ENCODE results near the gene PLEKHM2. TPM values are rescaled to one million over a fixed set of nuclear protein-coding genes. Genes with fewer than 3 reads are reported as not detected.
A peak's percentile ranks its signal among the peaks of the same experiment; 100 is the strongest.

PLEKHM2 gene
- total RNA-seq, 1 donor, result 132 TPM

GRCh38 chr1:15722411-15722810 lies 38.3 kb downstream of the PLEKHM2 start:
- H3K4me1 ChIP-seq (ENCODE audit: insufficient read depth, low read length), result no peaks in the 10 kb centered on the region
- peaks cover 65% of the 10 kb centered on the region for H3K36me3 ChIP-seq (ENCODE audit: insufficient read depth, low read length)
- no peak overlapping the region for H3K4me2 ChIP-seq (ENCODE audit: insufficient read depth, low read length)
- peaks cover 4% of the 10 kb centered on the region for H3K79me2 ChIP-seq (ENCODE audit: insufficient read depth, low read length)
- TF ChIP-seq, protein P1, sequence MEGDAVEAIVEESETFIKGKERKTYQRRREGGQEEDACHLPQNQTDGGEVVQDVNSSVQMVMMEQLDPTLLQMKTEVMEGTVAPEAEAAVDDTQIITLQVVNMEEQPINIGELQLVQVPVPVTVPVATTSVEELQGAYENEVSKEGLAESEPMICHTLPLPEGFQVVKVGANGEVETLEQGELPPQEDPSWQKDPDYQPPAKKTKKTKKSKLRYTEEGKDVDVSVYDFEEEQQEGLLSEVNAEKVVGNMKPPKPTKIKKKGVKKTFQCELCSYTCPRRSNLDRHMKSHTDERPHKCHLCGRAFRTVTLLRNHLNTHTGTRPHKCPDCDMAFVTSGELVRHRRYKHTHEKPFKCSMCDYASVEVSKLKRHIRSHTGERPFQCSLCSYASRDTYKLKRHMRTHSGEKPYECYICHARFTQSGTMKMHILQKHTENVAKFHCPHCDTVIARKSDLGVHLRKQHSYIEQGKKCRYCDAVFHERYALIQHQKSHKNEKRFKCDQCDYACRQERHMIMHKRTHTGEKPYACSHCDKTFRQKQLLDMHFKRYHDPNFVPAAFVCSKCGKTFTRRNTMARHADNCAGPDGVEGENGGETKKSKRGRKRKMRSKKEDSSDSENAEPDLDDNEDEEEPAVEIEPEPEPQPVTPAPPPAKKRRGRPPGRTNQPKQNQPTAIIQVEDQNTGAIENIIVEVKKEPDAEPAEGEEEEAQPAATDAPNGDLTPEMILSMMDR (IDR thresholded peaks at IDR 0.05; ENCODE audit: extremely low read depth, low read depth, low read length), result no peak
- no peaks in the 10 kb centered on the region for H3K27me3 ChIP-seq (ENCODE audit: insufficient read depth, low read length)
- no peaks in the 10 kb centered on the region for H3K9me3 ChIP-seq (ENCODE audit: low read depth, low read length)
- H3K4me3 ChIP-seq (ENCODE audit: insufficient read depth, low read length), result no peak overlapping the region
- H4K20me1 ChIP-seq (ENCODE audit: insufficient read depth, low read length), result no peaks in the 10 kb centered on the region
- H2AFZ ChIP-seq (ENCODE audit: low read length), result no peak overlapping the region
- peak; percentile 63 for DNase-seq (ENCODE audit: insufficient read length, low spot score, missing footprints)
- H3K27ac ChIP-seq (ENCODE audit: low read depth, low read length), result no peak overlapping the region

- Histone ChIP-seq H3K4me3 (ENCODE audit: insufficient read depth, low read length) (no peak overlapping the region), H3K4me1 (ENCODE audit: insufficient read depth, low read length) (no peaks in the 10 kb centered on the region), H3K79me2 (ENCODE audit: insufficient read depth, low read length) (peaks cover 1% of the 10 kb centered on the region), H3K27ac (ENCODE audit: low read depth, low read length) (no peak overlapping the region), H4K20me1 (ENCODE audit: insufficient read depth, low read length) (no peaks in the 10 kb centered on the region), H3K36me3 (ENCODE audit: insufficient read depth, low read length) (peaks cover 65% of the 10 kb centered on the region), H3K27me3 (ENCODE audit: insufficient read depth, low read length) (no peaks in the 10 kb centered on the region), H3K4me2 (ENCODE audit: insufficient read depth, low read length) (no peak overlapping the region), H2AFZ (ENCODE audit: low read length) (no peak overlapping the region), H3K9me3 (ENCODE audit: low read depth, low read length) (no peaks in the 10 kb centered on the region)
- TF ChIP-seq, protein P1 (IDR thresholded peaks at IDR 0.05; ENCODE audit: extremely low read depth, low read depth, low read length), result no peak
- peak; percentile 73 for DNase-seq (ENCODE audit: insufficient read length, low spot score, missing footprints)
These were observed 38.9 kb downstream of the PLEKHM2 start for GRCh38 chr1:15722836-15723532.

GRCh38 chr1:15723631-15724246 lies 39.6 kb downstream of the PLEKHM2 start:
- Histone ChIP-seq H4K20me1 (ENCODE audit: insufficient read depth, low read length) (no peaks in the 10 kb centered on the region), H3K4me2 (ENCODE audit: insufficient read depth, low read length) (no peak overlapping the region), H3K4me3 (ENCODE audit: insufficient read depth, low read length) (no peak overlapping the region), H3K4me1 (ENCODE audit: insufficient read depth, low read length) (no peaks in the 10 kb centered on the region), H3K36me3 (ENCODE audit: insufficient read depth, low read length) (peaks cover 70% of the 10 kb centered on the region), H3K79me2 (ENCODE audit: insufficient read depth, low read length) (no peaks in the 10 kb centered on the region), H3K9me3 (ENCODE audit: low read depth, low read length) (no peaks in the 10 kb centered on the region), H3K27me3 (ENCODE audit: insufficient read depth, low read length) (no peaks in the 10 kb centered on the region), H3K27ac (ENCODE audit: low read depth, low read length) (no peak overlapping the region), H2AFZ (ENCODE audit: low read length) (no peak overlapping the region)
- TF ChIP-seq, protein P1 (IDR thresholded peaks at IDR 0.05; ENCODE audit: extremely low read depth, low read depth, low read length), result no peak
- DNase-seq (ENCODE audit: insufficient read length, low spot score, missing footprints), result peak; percentile 62

Measured in osteoblast (primary cell).